WERI-Rb-1 (cell line): ENCODE data around the gene SH3BGRL2.

Source experiments
- DNase-seq: peaks from one replicate; pipeline ENCODE4 v3.0.0-alpha.2; 2020
- H3K27ac ChIP-seq: fragments of 250-450 bp; sonication (Bioruptor Pico); 2 replicates; pipeline ENCODE4 v1.5.1; 2020; ENCODE audit warnings: mild to moderate bottlenecking, moderate library complexity
- H3K27me3 ChIP-seq: fragments of 250-450 bp; sonication (Bioruptor Pico); 2 replicates; pipeline ENCODE4 v1.5.1; 2021; ENCODE audit warnings: mild to moderate bottlenecking, low read depth, moderate library complexity; ENCODE audit not compliant: insufficient read depth, severe bottlenecking
- H3K36me3 ChIP-seq: fragments of 250-450 bp; sonication (Bioruptor Pico); 2 replicates; pipeline ENCODE4 v1.5.1; 2020; ENCODE audit warnings: mild to moderate bottlenecking, moderate library complexity
- H3K4me3 ChIP-seq: 2 replicates; pipeline ENCODE4 v1.5.1; 2011; ENCODE audit warnings: low read depth, mild to moderate bottlenecking, control low read depth, low read length
- H3K9me3 ChIP-seq: fragments of 250-450 bp; sonication (Bioruptor Pico); 2 replicates; pipeline ENCODE4 v1.5.1; 2021; ENCODE audit warnings: mild to moderate bottlenecking, moderate library complexity; ENCODE audit not compliant: severe bottlenecking
- TF ChIP-seq, protein P1 (sequence below): IDR thresholded peaks from 2 replicates; pipeline ENCODE4 v1.5.1; 2011; ENCODE audit warnings: low read depth, mild to moderate bottlenecking, control low read depth, inconsistent platforms, low read length

The SH3BGRL2 gene

DNA sequence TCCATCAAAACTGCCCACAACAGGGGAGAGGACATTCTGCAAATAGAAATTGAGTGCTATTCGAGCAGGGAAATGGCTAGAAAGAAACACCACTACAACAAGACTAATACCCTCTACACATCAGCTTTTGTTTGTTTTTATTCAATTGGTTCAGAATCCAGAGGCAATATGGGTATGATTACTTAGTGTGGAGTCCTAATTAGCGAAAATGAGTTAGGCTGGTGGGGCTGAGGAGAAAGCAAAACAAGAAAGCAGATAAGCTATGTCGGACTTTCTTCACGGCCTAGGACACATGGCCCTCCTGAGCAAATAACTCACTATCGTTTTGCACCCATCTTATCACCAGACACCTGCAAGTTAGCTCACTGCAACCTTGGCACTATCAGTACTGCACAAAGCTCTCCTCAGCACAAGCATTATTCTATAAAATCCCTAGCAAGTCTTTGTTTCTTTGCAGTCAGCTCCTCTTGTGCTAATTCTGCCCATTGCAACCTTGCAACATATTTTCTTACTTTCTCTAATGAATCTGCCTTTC lies 31.3 kb upstream of the SH3BGRL2 start:
- no peak overlapping the region for H3K27ac ChIP-seq
- H3K9me3 ChIP-seq: no peaks in the 10 kb centered on the region
- no peaks in the 10 kb centered on the region for H3K36me3 ChIP-seq
- no peak for DNase-seq
- H3K27me3 ChIP-seq: no peaks in the 10 kb centered on the region
- TF ChIP-seq, protein P1, sequence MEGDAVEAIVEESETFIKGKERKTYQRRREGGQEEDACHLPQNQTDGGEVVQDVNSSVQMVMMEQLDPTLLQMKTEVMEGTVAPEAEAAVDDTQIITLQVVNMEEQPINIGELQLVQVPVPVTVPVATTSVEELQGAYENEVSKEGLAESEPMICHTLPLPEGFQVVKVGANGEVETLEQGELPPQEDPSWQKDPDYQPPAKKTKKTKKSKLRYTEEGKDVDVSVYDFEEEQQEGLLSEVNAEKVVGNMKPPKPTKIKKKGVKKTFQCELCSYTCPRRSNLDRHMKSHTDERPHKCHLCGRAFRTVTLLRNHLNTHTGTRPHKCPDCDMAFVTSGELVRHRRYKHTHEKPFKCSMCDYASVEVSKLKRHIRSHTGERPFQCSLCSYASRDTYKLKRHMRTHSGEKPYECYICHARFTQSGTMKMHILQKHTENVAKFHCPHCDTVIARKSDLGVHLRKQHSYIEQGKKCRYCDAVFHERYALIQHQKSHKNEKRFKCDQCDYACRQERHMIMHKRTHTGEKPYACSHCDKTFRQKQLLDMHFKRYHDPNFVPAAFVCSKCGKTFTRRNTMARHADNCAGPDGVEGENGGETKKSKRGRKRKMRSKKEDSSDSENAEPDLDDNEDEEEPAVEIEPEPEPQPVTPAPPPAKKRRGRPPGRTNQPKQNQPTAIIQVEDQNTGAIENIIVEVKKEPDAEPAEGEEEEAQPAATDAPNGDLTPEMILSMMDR: no peak
- no peak overlapping the region for H3K4me3 ChIP-seq

DNA sequence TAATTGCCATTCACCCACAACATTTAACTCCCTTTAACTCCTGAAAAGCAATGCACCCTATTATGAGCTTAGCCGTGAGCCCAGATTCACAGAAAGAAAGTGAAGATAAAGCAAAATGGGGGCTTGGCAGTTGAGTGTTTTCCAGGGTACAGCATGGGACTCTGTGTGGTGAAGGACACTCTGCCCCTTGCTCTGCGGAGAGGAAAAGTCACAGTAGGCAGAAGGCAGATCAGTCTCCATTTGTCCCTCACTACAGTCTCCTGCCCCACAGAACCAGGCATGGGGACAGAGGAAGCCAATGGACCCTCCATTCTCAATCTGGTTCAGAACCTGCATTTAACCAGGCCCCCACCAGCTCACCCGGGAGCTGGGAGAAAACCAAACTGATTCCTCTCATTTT lies 30.8 kb upstream of the SH3BGRL2 start:
- no peak overlapping the region for H3K4me3 ChIP-seq
- no peak for DNase-seq
- H3K9me3 ChIP-seq: no peaks in the 10 kb centered on the region
- H3K27me3 ChIP-seq: no peaks in the 10 kb centered on the region
- H3K36me3 ChIP-seq: no peaks in the 10 kb centered on the region
- H3K27ac ChIP-seq: no peak overlapping the region
- TF ChIP-seq, protein P1: no peak

- DNase-seq: no peak
These were observed 30.1 kb upstream of the SH3BGRL2 start for GRCh38 chr6:79600812-79601609.

GRCh38 chr6:79602859-79603258 lies 28.3 kb upstream of the SH3BGRL2 start:
- no peak for DNase-seq
- H3K36me3 ChIP-seq: no peaks in the 10 kb centered on the region
- no peak overlapping the region for H3K4me3 ChIP-seq
- TF ChIP-seq, protein P1: no peak
- H3K9me3 ChIP-seq: no peaks in the 10 kb centered on the region
- no peak overlapping the region for H3K27ac ChIP-seq
- H3K27me3 ChIP-seq: no peaks in the 10 kb centered on the region

More at GRCh38 chr6:79600812-79601609, 30.1 kb upstream of the SH3BGRL2 start:
- Histone ChIP-seq H3K36me3 (no peaks in the 10 kb centered on the region), H3K27ac (no peak overlapping the region), H3K9me3 (no peaks in the 10 kb centered on the region), H3K27me3 (no peaks in the 10 kb centered on the region), H3K4me3 (no peak overlapping the region)
- TF ChIP-seq, protein P1: no peak

GRCh38 chr6:79604583-79605037 lies 26.5 kb upstream of the SH3BGRL2 start:
- TF ChIP-seq, protein P1: no peak
- H3K36me3 ChIP-seq: no peaks in the 10 kb centered on the region
- H3K4me3 ChIP-seq: no peak overlapping the region
- no peak for DNase-seq
- H3K27ac ChIP-seq: no peak overlapping the region
- H3K27me3 ChIP-seq: no peaks in the 10 kb centered on the region
- H3K9me3 ChIP-seq: no peaks in the 10 kb centered on the region
